HUES64 (cell line): ENCODE results near the gene REST. TPM values are rescaled to one million over a fixed set of nuclear protein-coding genes. Genes with fewer than 3 reads are reported as not detected.

Source experiments
- H3K27ac ChIP-seq: 2 replicates; pipeline ENCODE4 v1.7.0; 2013; ENCODE audit warnings: low read depth, low read length, inconsistent platforms
- H3K27me3 ChIP-seq: 2 replicates; pipeline ENCODE4 v1.6.1; 2013; ENCODE audit warnings: mild to moderate bottlenecking, low read length; ENCODE audit not compliant: insufficient read depth
- H3K36me3 ChIP-seq: 2 replicates; pipeline ENCODE4 v1.6.1; 2013; ENCODE audit warnings: mild to moderate bottlenecking, low read length; ENCODE audit not compliant: insufficient read depth
- H3K4me1 ChIP-seq: 2 replicates; pipeline ENCODE4 v1.6.1; 2013; ENCODE audit warnings: mild to moderate bottlenecking, low read length, moderate library complexity; ENCODE audit not compliant: insufficient read depth
- H3K4me3 ChIP-seq: 2 replicates; pipeline ENCODE4 v1.5.1; 2013; ENCODE audit warnings: mild to moderate bottlenecking, low read length, moderate library complexity
- H3K9ac ChIP-seq: 2 replicates; pipeline ENCODE4 v1.6.1; 2013; ENCODE audit warnings: mild to moderate bottlenecking, low read depth, low read length
- H3K9me3 ChIP-seq: 2 replicates; pipeline ENCODE4 v1.6.1; 2013; ENCODE audit warnings: low read depth, low read length; ENCODE audit not compliant: insufficient read depth
- WGBS: fragments of 150-250, 120-280 bp; methylation state at CpG from one replicate; pipeline ENCODE4 v1.1.7; 2013; ENCODE audit warnings: missing lambda C conversion rate; 5-methylcytosine and 5-hydroxymethylcytosine counted together
- polyA plus RNA-seq, 2 experiments: library from polyadenylated mRNA; stranded (reverse); fragments of 50-300 nt; gene quantifications; one replicate each; pipeline ENCODE4 v1.2.3, GENCODE V29; 2013

The REST gene
- polyA plus RNA-seq (2013, experiment 1 of 2), result 24.7 TPM
- 26.2 TPM for polyA plus RNA-seq (2013, experiment 2 of 2)

GRCh38 chr4:56907489-56908205, at the start of gene REST:
TSS of gene REST (plus strand) at chr4:56907900. CDS start at chr4:56910639, 2,739 bp downstream.
- Histone ChIP-seq H3K9ac (peak within 1 kb of the TSS; percentile 93), H3K4me1 (peaks cover 47% of the 10 kb centered on the region), H3K4me3 (peak within 1 kb of the TSS; percentile 91), H3K36me3 (peaks cover 17% of the 10 kb centered on the region), H3K27ac (peak within 1 kb of the TSS; percentile 96), H3K27me3 (peaks cover 21% of the 10 kb centered on the region), H3K9me3 (no peaks in the 10 kb centered on the region)
- WGBS, result under 1% methylated on average over 74 of the region's 74 CpGs

GRCh38 chr4:56859841-56860240, 47.9 kb upstream of the REST start:
- Histone ChIP-seq H3K9ac (no peak overlapping the region), H3K27me3 (no peaks in the 10 kb centered on the region), H3K9me3 (no peaks in the 10 kb centered on the region), H3K36me3 (no peaks in the 10 kb centered on the region), H3K4me3 (no peak overlapping the region), H3K27ac (no peak overlapping the region), H3K4me1 (peaks cover 6% of the 10 kb centered on the region)
- WGBS, result 78% methylated on average over 5 of the region's 5 CpGs

- Histone ChIP-seq H3K36me3 (no peaks in the 10 kb centered on the region), H3K27ac (no peak overlapping the region), H3K4me1 (peaks cover 6% of the 10 kb centered on the region), H3K9me3 (no peaks in the 10 kb centered on the region), H3K9ac (no peak overlapping the region), H3K27me3 (no peaks in the 10 kb centered on the region), H3K4me3 (no peak overlapping the region)
- WGBS, result 99% methylated on average over 3 of the region's 3 CpGs
Measured at GRCh38 chr4:56860781-56861180, 46.9 kb upstream of the REST start.

GRCh38 chr4:56861360-56861759, 46.3 kb upstream of the REST start:
- H3K36me3 ChIP-seq, result no peaks in the 10 kb centered on the region
- H3K4me3 ChIP-seq, result no peak overlapping the region
- H3K4me1 ChIP-seq, result peaks cover 6% of the 10 kb centered on the region
- WGBS, result 26% methylated on average over 1 of the region's 1 CpG
- no peaks in the 10 kb centered on the region for H3K27me3 ChIP-seq
- H3K9me3 ChIP-seq, result no peaks in the 10 kb centered on the region
- no peak overlapping the region for H3K9ac ChIP-seq
- H3K27ac ChIP-seq, result 0 out of 2 replicates have a peak overlapping the region, but pooled peaks have one; percentile 13

- no peak overlapping the region for H3K9ac ChIP-seq
- no peaks in the 10 kb centered on the region for H3K9me3 ChIP-seq
- H3K4me1 ChIP-seq, result peaks cover 6% of the 10 kb centered on the region
- H3K4me3 ChIP-seq, result no peak overlapping the region
- 93% methylated on average over 7 of the region's 7 CpGs for WGBS
- H3K36me3 ChIP-seq, result no peaks in the 10 kb centered on the region
- no peaks in the 10 kb centered on the region for H3K27me3 ChIP-seq
- H3K27ac ChIP-seq, result no peak overlapping the region
Measured at GRCh38 chr4:56863441-56864139, 44.1 kb upstream of the REST start.

- Histone ChIP-seq H3K27me3 (no peaks in the 10 kb centered on the region), H3K36me3 (no peaks in the 10 kb centered on the region), H3K4me3 (no peak overlapping the region), H3K9ac (no peak overlapping the region), H3K9me3 (no peaks in the 10 kb centered on the region), H3K4me1 (peaks cover 17% of the 10 kb centered on the region), H3K27ac (no peak overlapping the region)
- 81% methylated on average over 4 of the region's 4 CpGs for WGBS
Measured at GRCh38 chr4:56870946-56871345, 36.8 kb upstream of the REST start.

GRCh38 chr4:56871371-56871866, 36.3 kb upstream of the REST start:
- no peaks in the 10 kb centered on the region for H3K9me3 ChIP-seq
- H3K36me3 ChIP-seq, result no peaks in the 10 kb centered on the region
- peaks cover 17% of the 10 kb centered on the region for H3K4me1 ChIP-seq
- H3K4me3 ChIP-seq, result no peak overlapping the region
- no peak overlapping the region for H3K27ac ChIP-seq
- H3K9ac ChIP-seq, result no peak overlapping the region
- 39% methylated on average over 10 of the region's 10 CpGs for WGBS
- H3K27me3 ChIP-seq, result no peaks in the 10 kb centered on the region

GRCh38 chr4:56874166-56874565, 33.5 kb upstream of the REST start:
- Histone ChIP-seq H3K9me3 (no peaks in the 10 kb centered on the region), H3K4me1 (peaks cover 17% of the 10 kb centered on the region), H3K27me3 (no peaks in the 10 kb centered on the region), H3K4me3 (peak overlapping the region; percentile 26), H3K36me3 (no peaks in the 10 kb centered on the region), H3K27ac (peak overlapping the region; percentile 32; the same call in 1 of the 2 replicates), H3K9ac (peak overlapping the region; percentile 40)
- WGBS, result 52% methylated on average over 9 of the region's 10 CpGs

GRCh38 chr4:56874923-56875322, 32.8 kb upstream of the REST start:
- Histone ChIP-seq H3K36me3 (no peaks in the 10 kb centered on the region), H3K9ac (peak overlapping the region; percentile 40; the same call in 1 of the 2 replicates), H3K27ac (peak overlapping the region; percentile 32; the same call in 1 of the 2 replicates), H3K27me3 (no peaks in the 10 kb centered on the region), H3K4me3 (peak overlapping the region; percentile 26), H3K4me1 (peaks cover 17% of the 10 kb centered on the region), H3K9me3 (no peaks in the 10 kb centered on the region)
- 81% methylated on average over 5 of the region's 6 CpGs for WGBS

- WGBS, result 97% methylated on average over 3 of the region's 4 CpGs
- no peaks in the 10 kb centered on the region for H3K36me3 ChIP-seq
- no peaks in the 10 kb centered on the region for H3K9me3 ChIP-seq
- no peak overlapping the region for H3K9ac ChIP-seq
- H3K27me3 ChIP-seq, result no peaks in the 10 kb centered on the region
- no peak overlapping the region for H3K4me3 ChIP-seq
- peaks cover 12% of the 10 kb centered on the region for H3K4me1 ChIP-seq
- no peak overlapping the region for H3K27ac ChIP-seq
Measured at GRCh38 chr4:56876264-56876663, 31.4 kb upstream of the REST start.

- Histone ChIP-seq H3K36me3 (no peaks in the 10 kb centered on the region), H3K9ac (no peak overlapping the region), H3K27ac (no peak overlapping the region), H3K9me3 (no peaks in the 10 kb centered on the region), H3K4me1 (peaks cover 6% of the 10 kb centered on the region; the same call in 1 of the 2 replicates), H3K27me3 (no peaks in the 10 kb centered on the region), H3K4me3 (no peak overlapping the region)
- WGBS, result 87% methylated on average over 2 of the region's 3 CpGs
Measured at GRCh38 chr4:56879996-56880395, 27.7 kb upstream of the REST start.
